HG03095 (cell line): ENCODE data around the gene GRK5.

Experiments
- ATAC-seq: cut with Tn5 transposase; IDR thresholded peaks from one replicate; pipeline ENCODE4 v1.9.1; 2021; ENCODE audit warnings: moderate library complexity; ENCODE audit not compliant: unreplicated experiment

Gene GRK5

GRCh38 chr10:119415536-119416503 is 208.4 kb downstream of the GRK5 start:
- ATAC-seq: no peak

- ATAC-seq: no peak
These were observed 209.5 kb downstream of the GRK5 start for GRCh38 chr10:119416855-119417254.

- ATAC-seq: no peak
These were observed 210.5 kb downstream of the GRK5 start for GRCh38 chr10:119417852-119418251.

- ATAC-seq: no peak
These were observed 211.0 kb downstream of the GRK5 start for GRCh38 chr10:119418362-119418761.

GRCh38 chr10:119419931-119420330 is 212.6 kb downstream of the GRK5 start:
- no peak for ATAC-seq

- no peak for ATAC-seq
These were observed 213.8 kb downstream of the GRK5 start for GRCh38 chr10:119420950-119421875.

- ATAC-seq: no peak
These were observed 214.7 kb downstream of the GRK5 start for GRCh38 chr10:119421891-119422681.

GRCh38 chr10:119422682-119423509 is 215.5 kb downstream of the GRK5 start:
- no peak for ATAC-seq

- ATAC-seq: no peak
These were observed 216.3 kb downstream of the GRK5 start for GRCh38 chr10:119423510-119424257.

GRCh38 chr10:119424258-119424975 is 217.0 kb downstream of the GRK5 start:
- ATAC-seq: no peak

- ATAC-seq: no peak
These were observed 217.9 kb downstream of the GRK5 start for GRCh38 chr10:119425102-119425880.

GRCh38 chr10:119425881-119426170 is 218.5 kb downstream of the GRK5 start:
- ATAC-seq: no peak

- ATAC-seq: no peak
These were observed 219.3 kb downstream of the GRK5 start for GRCh38 chr10:119426699-119427098.

GRCh38 chr10:119427263-119427864 is 220.0 kb downstream of the GRK5 start:
- ATAC-seq: no peak

- no peak for ATAC-seq
These were observed 221.4 kb downstream of the GRK5 start for GRCh38 chr10:119428789-119429188.

GRCh38 chr10:119429771-119430170 is 222.4 kb downstream of the GRK5 start:
- no peak for ATAC-seq

- ATAC-seq: no peak
These were observed 223.8 kb downstream of the GRK5 start for GRCh38 chr10:119431034-119431772.
